Neural progenitor cell (in vitro differentiated cells): ENCODE results near the gene SON. TPM values are rescaled to one million over a fixed set of nuclear protein-coding genes. Genes with fewer than 3 reads are reported as not detected.
"Not testable (repeated sequence)": the region's sequence is repeated elsewhere in the genome, so short reads cannot be mapped to it uniquely, and the experiment has no call there.

ENCODE experiments used
- DNase-seq: peaks from one replicate; pipeline ENCODE4 v3.0.0-alpha.2; 2016; ENCODE audit warnings: low spot score
- H2AFZ ChIP-seq: fragments of 200-600 bp; sonication (generic); replicated peaks from 2 replicates; pipeline ENCODE4 v1.6.1; 2016; ENCODE audit warnings: antibody characterized with exemption
- H3F3A ChIP-seq: fragments of 200-600 bp; sonication (generic); 2 replicates; pipeline ENCODE4 v1.6.1; 2016; ENCODE audit warnings: antibody characterized with exemption, low read depth
- H3K27ac ChIP-seq: fragments of 200-600 bp; sonication (generic); 2 replicates; pipeline ENCODE4 v1.5.1; 2016; ENCODE audit warnings: mild to moderate bottlenecking
- H3K27me3 ChIP-seq: fragments of 200-600 bp; sonication (generic); 2 replicates; pipeline ENCODE4 v1.6.1; 2016; ENCODE audit warnings: mild to moderate bottlenecking, moderate library complexity
- H3K36me3 ChIP-seq: fragments of 200-600 bp; sonication (generic); 2 replicates; pipeline ENCODE4 v1.5.1; 2016
- H3K4me1 ChIP-seq: fragments of 200-600 bp; sonication (generic); 2 replicates; pipeline ENCODE4 v1.6.1; 2016; ENCODE audit warnings: mixed run types
- H3K4me2 ChIP-seq: fragments of 200-600 bp; sonication (generic); 2 replicates; pipeline ENCODE4 v1.6.1; 2016
- H3K4me3 ChIP-seq: fragments of 200-600 bp; sonication (generic); 2 replicates; pipeline ENCODE4 v1.5.1; 2016
- H3K79me2 ChIP-seq: fragments of 200-600 bp; sonication (generic); 2 replicates; pipeline ENCODE4 v1.6.1; 2016; ENCODE audit warnings: low read depth
- H3K9ac ChIP-seq: fragments of 200-600 bp; sonication (generic); 2 replicates; pipeline ENCODE4 v1.6.1; 2016
- H3K9me3 ChIP-seq: fragments of 200-600 bp; sonication (generic); 2 replicates; pipeline ENCODE4 v1.5.1; 2016; ENCODE audit warnings: low read depth
- H4K20me1 ChIP-seq: fragments of 200-600 bp; sonication (generic); 2 replicates; pipeline ENCODE4 v1.6.1; 2016; ENCODE audit warnings: low read depth
- H3K27ac Mint-ChIP-seq: 3 replicates; pipeline ENCODE4 v1.8.0; 2021; ENCODE audit warnings: mixed read lengths
- H3K27me3 Mint-ChIP-seq: 2 replicates; pipeline ENCODE4 v1.8.0; 2022; ENCODE audit warnings: low read depth, mild to moderate bottlenecking, inconsistent platforms, moderate library complexity, mixed read lengths; ENCODE audit not compliant: insufficient read depth
- H3K36me3 Mint-ChIP-seq: 3 replicates; pipeline ENCODE4 v1.8.0; 2021; ENCODE audit warnings: mixed read lengths
- H3K4me1 Mint-ChIP-seq: 3 replicates; pipeline ENCODE4 v1.8.0; 2021; ENCODE audit warnings: mixed read lengths
- H3K4me3 Mint-ChIP-seq: 3 replicates; pipeline ENCODE4 v1.8.0; 2021; ENCODE audit warnings: mild to moderate bottlenecking, moderate library complexity, mixed read lengths
- H3K9me3 Mint-ChIP-seq: 3 replicates; pipeline ENCODE4 v1.8.0; 2020; ENCODE audit warnings: mixed read lengths
- EZH2 ChIP-seq: fragments of 200-600 bp; sonication (generic); IDR thresholded peaks from 2 replicates; pipeline ENCODE4 v1.6.1; 2017; ENCODE audit warnings: antibody characterized with exemption, mild to moderate bottlenecking, moderate library complexity
- EZH2phosphoT487 ChIP-seq: fragments of 200-600 bp; sonication (generic); IDR thresholded peaks from 2 replicates; pipeline ENCODE4 v1.6.1; 2017; ENCODE audit warnings: antibody characterized with exemption
- total RNA-seq: library from RNA; depleted of rRNA; stranded (reverse); fragments of >200 nt; gene quantifications from 2 replicates; pipeline ENCODE4 v1.2.3, GENCODE V29; 2015; ENCODE audit warnings: low replicate concordance
- TF ChIP-seq, protein P1 (sequence below): fragments of 200-600 bp; sonication (generic); IDR thresholded peaks from 2 replicates; pipeline ENCODE4 v1.5.1; 2017; ENCODE audit warnings: antibody characterized with exemption, mild to moderate bottlenecking

The SON gene
- total RNA-seq, 1 donor from 2014 or later, result 200 TPM

DNA sequence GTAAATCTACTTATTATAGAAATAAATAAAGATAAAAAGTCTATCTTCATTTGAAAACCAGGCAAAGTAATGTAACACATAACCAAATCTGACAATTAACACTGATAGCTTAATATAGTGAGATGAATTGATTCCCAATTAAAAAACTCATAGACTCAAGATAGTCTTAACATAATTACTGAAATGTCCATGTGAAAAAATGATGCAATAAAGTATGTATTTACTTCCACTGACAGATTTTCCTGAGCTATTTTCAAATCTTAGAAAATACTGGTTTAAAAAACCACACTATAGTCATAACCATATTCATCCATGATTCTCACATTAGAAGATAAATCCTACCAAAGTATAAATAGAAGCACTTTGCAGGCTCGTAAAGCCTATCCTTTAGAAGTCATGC is 55.2 kb downstream of the SON start:
- H3K4me3 Mint-ChIP-seq, result no peak overlapping the region
- no peak overlapping the region for H2AFZ ChIP-seq
- peaks cover 24% of the 10 kb centered on the region for H3K36me3 Mint-ChIP-seq
- H3K9me3 ChIP-seq, result no peaks in the 10 kb centered on the region
- H3K4me3 ChIP-seq, result no peak overlapping the region
- no peak overlapping the region for H3K9ac ChIP-seq
- no peak overlapping the region for H3K27ac ChIP-seq
- H4K20me1 ChIP-seq, result no peaks in the 10 kb centered on the region
- H3K36me3 ChIP-seq, result peaks cover 25% of the 10 kb centered on the region
- no peaks in the 10 kb centered on the region for H3K27me3 Mint-ChIP-seq
- no peak for DNase-seq
- no peaks in the 10 kb centered on the region for H3K4me1 ChIP-seq
- H3K79me2 ChIP-seq, result no peaks in the 10 kb centered on the region
- H3K27ac Mint-ChIP-seq, result no peak overlapping the region
- no peak overlapping the region for H3K4me2 ChIP-seq
- no peak for TF ChIP-seq EZH2phosphoT487
- no peak for TF ChIP-seq EZH2
- TF ChIP-seq, protein P1, sequence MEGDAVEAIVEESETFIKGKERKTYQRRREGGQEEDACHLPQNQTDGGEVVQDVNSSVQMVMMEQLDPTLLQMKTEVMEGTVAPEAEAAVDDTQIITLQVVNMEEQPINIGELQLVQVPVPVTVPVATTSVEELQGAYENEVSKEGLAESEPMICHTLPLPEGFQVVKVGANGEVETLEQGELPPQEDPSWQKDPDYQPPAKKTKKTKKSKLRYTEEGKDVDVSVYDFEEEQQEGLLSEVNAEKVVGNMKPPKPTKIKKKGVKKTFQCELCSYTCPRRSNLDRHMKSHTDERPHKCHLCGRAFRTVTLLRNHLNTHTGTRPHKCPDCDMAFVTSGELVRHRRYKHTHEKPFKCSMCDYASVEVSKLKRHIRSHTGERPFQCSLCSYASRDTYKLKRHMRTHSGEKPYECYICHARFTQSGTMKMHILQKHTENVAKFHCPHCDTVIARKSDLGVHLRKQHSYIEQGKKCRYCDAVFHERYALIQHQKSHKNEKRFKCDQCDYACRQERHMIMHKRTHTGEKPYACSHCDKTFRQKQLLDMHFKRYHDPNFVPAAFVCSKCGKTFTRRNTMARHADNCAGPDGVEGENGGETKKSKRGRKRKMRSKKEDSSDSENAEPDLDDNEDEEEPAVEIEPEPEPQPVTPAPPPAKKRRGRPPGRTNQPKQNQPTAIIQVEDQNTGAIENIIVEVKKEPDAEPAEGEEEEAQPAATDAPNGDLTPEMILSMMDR, result no peak
- H3K9me3 Mint-ChIP-seq, result no peaks in the 10 kb centered on the region
- H3F3A ChIP-seq, result peaks cover 6% of the 10 kb centered on the region
- no peaks in the 10 kb centered on the region for H3K4me1 Mint-ChIP-seq
- H3K27me3 ChIP-seq, result no peaks in the 10 kb centered on the region

DNA sequence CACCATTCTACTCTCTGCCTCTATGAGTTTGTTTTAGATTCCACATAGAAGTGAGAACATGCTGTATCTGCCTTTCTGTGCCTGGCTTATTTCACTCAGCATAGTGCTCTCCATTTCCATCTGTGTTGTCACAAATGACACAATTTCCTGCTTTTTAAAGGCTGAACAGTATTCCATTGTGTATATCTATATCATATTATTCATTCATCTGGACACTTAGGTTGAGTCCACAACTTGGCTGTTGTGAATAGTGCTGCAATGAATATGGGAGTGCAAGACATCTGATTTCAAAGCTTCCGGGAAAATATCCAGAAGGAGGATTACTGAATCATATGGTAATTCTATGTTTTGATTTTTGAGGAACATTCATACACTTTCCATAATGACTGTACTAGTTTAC is 65.7 kb downstream of the SON start:
- Histone ChIP-seq H3K9ac (no peak overlapping the region), H3F3A (peaks cover 4% of the 10 kb centered on the region), H3K27ac (no peak overlapping the region), H3K27me3 (no peaks in the 10 kb centered on the region), H3K79me2 (no peaks in the 10 kb centered on the region), H3K9me3 (no peaks in the 10 kb centered on the region), H3K4me2 (no peak overlapping the region), H3K4me3 (no peak overlapping the region), H3K36me3 (no peaks in the 10 kb centered on the region), H3K4me1 (no peaks in the 10 kb centered on the region), H2AFZ (no peak overlapping the region), H4K20me1 (peaks cover 3% of the 10 kb centered on the region)
- H3K36me3 Mint-ChIP-seq, result peaks cover 13% of the 10 kb centered on the region
- no peaks in the 10 kb centered on the region for H3K4me1 Mint-ChIP-seq
- TF ChIP-seq EZH2 (no peak), EZH2phosphoT487 (no peak)
- TF ChIP-seq, protein P1, result no peak
- H3K9me3 Mint-ChIP-seq, result no peaks in the 10 kb centered on the region
- no peak overlapping the region for H3K4me3 Mint-ChIP-seq
- no peaks in the 10 kb centered on the region for H3K27me3 Mint-ChIP-seq
- H3K27ac Mint-ChIP-seq, result no peak overlapping the region
- no peak for DNase-seq

DNA sequence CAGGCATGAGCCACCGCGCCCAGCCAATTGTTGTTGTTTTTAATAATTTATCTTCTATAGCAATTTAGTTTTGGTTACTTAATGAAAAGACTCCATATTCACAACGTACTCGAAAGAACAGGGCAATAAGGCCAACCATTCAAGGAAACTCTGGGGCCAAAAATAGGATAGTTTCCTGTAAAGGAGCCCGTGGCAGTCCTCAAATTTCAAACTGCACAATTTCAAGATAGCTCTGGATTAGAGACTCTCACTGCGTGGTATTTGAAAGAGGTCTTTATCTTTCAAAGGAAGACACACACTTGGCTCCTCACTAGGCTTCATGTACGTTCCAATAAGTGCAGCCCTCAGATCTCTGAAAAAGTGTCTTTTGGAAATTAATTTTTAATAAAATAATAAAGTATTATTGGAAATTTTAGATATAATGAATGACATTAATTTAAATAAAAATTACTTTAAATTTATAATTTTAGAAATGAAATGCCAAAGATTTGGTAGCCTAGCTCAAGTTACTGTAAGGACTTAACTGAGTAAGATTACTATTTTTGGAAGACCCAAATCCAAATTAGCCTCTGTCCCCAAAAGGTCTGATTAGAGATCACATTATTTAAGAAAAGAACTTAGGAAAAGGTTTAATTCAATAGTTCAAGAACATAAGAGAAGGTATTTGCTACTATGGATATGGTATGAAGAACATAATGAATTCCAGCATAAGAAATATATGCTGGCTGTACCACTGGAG is 68.3 kb downstream of the SON start:
- Mint-ChIP-seq H3K36me3 (peaks cover 18% of the 10 kb centered on the region), H3K27ac (no peak overlapping the region), H3K4me3 (no peak overlapping the region), H3K4me1 (no peaks in the 10 kb centered on the region), H3K27me3 (no peaks in the 10 kb centered on the region), H3K9me3 (no peaks in the 10 kb centered on the region)
- DNase-seq, result no peak
- Histone ChIP-seq H3K4me3 (no peak overlapping the region), H3K9ac (no peak overlapping the region), H3F3A (no peaks in the 10 kb centered on the region), H3K27ac (no peak overlapping the region), H3K9me3 (no peaks in the 10 kb centered on the region), H4K20me1 (no peaks in the 10 kb centered on the region), H3K27me3 (no peaks in the 10 kb centered on the region), H3K4me2 (no peak overlapping the region), H2AFZ (no peak overlapping the region), H3K4me1 (no peaks in the 10 kb centered on the region), H3K36me3 (no peaks in the 10 kb centered on the region), H3K79me2 (no peaks in the 10 kb centered on the region)
- TF ChIP-seq, protein P1, result no peak
- TF ChIP-seq EZH2phosphoT487, result no peak
- no peak for TF ChIP-seq EZH2

DNA sequence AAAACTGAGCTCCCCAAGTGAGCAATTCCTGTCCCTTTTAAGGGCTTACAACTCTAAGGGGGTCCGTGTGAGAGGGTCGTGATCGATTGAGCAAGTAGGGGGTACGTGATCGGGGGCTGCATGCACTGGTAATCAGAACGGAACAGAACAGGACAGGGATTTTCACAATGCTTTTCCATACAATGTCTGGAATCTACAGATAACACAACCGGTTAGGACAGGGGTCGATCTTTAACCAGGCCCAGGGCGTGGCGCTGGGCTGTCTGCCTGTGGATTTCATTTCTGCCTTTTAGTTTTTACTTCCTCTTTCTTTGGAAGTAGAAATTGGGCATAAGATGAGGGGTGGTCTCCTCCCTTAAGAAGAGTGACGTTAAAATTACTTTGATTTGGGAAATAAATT is 74.7 kb downstream of the SON start:
- not testable (repeated sequence) for H3K4me1 Mint-ChIP-seq, DNase-seq, H3K4me2 ChIP-seq, H3K4me3 Mint-ChIP-seq, H3K9me3 Mint-ChIP-seq, H3K27me3 ChIP-seq, H4K20me1 ChIP-seq, H3K27ac Mint-ChIP-seq, H3K9me3 ChIP-seq, H3K27ac ChIP-seq, H3K4me3 ChIP-seq, H2AFZ ChIP-seq, H3K9ac ChIP-seq, H3K36me3 ChIP-seq, H3K79me2 ChIP-seq, H3K27me3 Mint-ChIP-seq
- Histone ChIP-seq H3F3A (peaks cover 25% of the 10 kb centered on the region), H3K4me1 (peaks cover 11% of the 10 kb centered on the region)
- peaks cover 35% of the 10 kb centered on the region for H3K36me3 Mint-ChIP-seq
